ENCODE data around the gene ETV6.

ETV6 gene

DNA sequence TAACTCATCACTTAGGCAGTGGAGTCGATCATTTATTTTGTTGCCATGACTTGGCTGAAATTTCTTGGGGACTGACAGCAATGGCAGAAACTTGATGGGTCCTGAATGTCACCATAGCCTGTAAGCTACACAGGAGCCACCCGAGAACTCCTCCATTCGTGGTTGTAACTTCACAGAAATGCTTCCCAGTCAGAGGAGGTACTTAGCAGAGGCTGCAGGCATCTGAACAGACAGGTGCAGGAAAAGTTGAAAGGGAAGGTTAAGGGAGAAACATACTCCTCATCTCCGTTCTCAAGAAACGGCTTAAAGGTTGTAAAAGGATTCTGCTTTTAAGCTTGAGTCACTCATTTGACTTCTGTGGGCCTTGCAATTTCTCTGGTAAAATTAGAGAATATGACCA lies 47.7 kb downstream of the ETV6 start:
- DNase-seq = no peak

DNA sequence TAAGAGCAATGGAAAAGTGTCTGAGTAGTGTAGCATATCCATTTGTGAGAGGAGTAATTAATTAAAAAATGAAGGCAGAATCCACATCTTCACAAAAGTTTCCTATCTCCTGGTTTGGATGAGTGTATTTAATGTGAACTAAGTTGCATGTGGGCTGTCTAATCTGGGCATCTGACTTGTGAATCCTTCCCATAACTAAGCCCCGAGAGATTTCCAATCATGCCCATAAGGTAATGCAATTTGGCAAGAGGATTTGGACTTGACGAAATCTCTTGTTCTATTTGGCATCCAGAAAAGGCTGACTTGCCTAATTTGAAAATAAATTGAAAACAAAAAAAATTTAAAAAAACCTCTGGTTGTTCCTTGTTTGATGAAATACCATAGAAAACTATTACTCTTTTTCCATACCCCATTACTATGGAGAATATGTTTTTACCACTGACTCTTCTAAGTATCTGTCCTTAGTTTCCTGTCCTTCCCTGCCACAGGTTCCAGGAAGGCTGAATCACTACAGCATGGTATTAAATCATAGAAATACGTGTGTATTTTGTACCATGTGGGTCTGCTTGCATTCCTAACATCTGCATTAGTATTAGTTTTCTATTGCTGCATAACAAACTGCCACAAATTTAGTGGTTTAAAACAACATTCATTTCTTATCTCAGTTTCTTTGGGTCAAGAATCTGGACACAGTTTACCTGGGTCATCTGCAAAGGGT lies 48.4 kb downstream of the ETV6 start:
- DNase-seq = no peak

DNA sequence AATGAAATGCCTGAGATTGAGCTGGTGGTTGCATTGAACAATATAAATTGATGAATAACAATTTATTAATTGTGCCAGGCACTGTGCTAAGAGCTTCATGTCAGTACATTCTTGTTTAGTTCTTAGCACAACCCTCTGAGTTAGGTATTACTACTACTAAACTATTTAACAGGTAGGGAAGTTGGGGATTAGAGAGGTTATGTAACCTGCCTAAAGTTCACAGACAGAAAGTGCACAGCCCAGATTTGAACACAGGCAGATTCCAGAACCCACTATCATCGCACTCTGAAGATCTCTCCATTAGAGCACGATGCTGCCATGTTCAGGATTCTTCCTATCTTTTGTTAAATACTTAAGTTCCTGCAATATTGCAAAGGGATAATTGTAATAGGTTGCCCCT lies 49.3 kb downstream of the ETV6 start:
- no peak for DNase-seq

- DNase-seq = no peak
Measured at GRCh38 chr12:11701433-11701832, 52.0 kb downstream of the ETV6 start.

DNA sequence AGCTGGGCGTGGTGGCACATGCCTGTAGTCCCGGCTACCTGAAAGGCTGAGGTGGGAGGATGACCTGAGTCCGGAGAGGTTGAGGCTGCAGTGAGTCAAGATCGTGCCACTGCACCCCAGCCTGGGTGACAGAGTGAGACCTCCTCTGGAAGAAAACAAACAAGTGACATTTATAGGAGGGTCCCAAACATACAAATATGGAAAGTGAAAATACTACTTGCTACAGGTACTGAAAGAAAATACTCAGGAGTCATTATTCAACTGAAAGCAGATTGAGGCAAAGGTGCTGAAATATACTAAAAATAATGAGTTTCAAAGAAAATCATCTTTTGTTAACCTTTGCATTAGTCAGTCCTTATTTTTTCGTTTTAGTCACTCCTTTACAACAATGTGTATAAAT lies 53.5 kb downstream of the ETV6 start:
- DNase-seq = no peak

GRCh38 chr12:11703378-11703777 lies 53.9 kb downstream of the ETV6 start:
- no peak for DNase-seq

- DNase-seq = no peak
Measured at GRCh38 chr12:11704089-11704488, 54.6 kb downstream of the ETV6 start.

DNA sequence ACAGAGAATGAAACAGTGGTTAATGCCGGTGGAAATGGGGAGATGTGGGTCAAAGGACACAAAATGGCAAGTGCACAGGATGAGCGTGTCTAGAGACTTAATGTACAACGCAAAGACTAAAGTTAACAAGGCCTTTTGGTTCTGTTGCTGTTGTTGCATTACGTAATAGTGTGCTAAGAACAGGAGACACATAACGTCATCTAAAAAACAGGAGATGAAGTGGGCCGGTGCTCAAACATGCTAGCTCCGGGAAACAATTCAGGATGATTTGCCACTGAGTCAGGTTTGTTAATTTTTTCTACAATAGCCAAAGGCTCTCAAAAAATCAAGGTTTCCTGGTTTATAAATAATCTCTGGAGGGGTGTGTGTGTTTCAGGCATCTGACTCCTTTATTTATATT lies 55.5 kb downstream of the ETV6 start:
- DNase-seq = no peak

DNA sequence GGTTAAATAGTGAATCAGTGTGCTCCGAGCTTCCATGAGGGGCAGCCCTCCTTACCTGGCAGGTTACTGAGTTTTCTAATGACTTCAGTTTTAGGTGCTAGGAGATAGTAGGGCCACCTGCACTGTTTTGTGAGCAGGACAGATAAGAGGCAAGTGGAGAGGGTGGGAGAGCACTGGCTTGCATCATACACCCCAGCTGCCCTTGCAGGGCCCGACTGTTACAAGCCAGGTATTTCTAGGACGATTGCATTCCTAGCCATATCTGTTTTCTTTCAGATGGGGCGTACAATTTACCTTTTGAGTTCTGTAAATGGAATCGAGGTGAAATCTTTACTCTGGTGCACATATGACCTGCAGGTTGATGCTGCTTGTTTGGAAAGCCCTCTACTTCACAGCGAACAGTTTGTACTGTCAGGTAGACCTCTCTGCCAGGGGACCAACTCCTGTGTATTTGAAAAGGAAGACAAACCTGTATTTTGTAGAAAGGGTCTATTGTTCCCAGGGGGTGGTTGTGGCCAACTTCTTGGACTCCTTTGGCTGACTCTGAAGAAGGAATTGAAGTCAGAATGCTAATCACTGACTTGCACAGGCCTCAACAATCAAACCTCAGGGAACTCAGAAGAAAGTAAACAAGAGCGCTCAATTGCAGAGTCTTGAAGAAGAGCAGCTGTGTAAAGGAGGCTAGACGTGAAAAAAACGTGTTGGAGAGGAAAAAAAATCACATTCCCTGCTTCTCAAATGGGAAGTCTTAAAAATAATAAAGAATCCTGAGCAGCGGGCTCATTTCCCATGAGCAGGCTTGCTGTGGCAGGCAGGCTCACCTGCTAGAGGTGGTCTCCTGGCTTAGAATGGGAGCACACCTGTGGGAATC lies 57.3 kb downstream of the ETV6 start:
- no peak for DNase-seq

GRCh38 chr12:11707535-11707934 lies 58.1 kb downstream of the ETV6 start:
- no peak for DNase-seq

DNA sequence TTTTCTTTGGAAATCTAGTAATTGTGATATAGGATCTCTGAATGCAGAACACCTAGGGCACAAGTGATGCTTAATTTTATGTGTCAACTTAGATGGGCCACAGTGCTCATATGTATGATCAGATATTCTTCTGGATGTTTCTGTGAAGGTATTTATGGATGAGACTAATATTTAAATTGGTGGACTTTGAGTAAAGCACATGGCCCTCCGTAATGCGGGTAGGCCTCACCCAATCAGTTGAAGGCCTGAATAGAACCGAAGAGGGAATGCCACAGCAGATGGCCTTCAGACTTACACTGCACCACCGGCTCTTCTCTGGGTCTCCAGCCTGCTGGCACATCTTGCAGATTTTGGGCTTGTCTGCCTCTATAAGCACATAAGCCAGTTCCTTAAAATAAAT lies 60.0 kb downstream of the ETV6 start:
- DNase-seq = no peak

DNA sequence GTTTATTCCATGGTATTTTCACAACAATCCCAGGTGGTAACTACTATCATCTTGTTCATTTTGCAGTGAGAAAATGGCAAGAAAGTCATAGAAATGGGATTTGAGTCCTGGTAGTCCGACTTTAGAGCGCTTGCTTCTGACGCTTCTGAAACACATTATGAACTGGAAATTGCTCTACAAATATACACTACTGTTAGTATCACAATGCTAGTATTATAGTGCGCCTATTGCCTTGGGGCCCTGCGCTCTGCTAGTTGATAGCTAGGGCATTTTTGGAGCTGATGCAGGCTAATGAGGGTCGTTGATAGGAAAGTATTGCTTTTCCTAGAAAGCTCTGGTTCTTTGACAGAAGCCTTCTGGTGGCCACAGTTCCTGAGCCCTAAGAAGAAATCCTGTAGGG lies 61.0 kb downstream of the ETV6 start:
- DNase-seq = no peak

- no peak for DNase-seq
Measured at GRCh38 chr12:11710906-11711305, 61.4 kb downstream of the ETV6 start.

DNA sequence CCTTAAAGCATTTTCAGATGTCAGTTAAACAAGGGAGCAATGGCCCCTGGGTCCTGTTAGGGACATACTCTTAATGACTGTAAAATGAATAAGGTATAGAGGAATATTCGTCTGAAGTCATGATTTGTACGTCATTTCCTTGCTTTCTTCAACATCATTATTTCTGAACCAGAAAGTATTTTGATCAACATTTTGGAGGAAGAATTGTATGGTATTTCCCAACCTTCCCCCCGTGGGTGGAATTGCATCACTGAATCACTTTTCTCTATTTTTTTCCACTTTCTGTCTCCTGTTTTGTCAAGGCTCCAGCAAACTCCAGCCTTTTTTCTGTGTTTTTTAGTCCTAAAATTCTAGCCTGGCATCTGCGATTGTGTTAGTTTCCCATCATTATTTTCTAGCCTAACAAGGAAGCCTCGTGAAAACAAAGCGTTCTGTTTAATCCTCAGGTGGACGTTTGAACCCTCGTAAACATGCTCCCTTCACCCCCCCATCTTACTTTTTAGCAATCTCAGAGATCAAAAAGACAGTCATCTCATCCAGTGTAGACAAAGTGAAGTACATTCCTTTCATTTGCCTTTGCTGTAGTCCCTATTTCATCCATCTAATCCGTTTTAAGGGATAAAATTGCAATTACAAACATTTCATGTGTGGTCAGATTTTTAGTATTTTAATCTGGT lies 62.3 kb downstream of the ETV6 start:
- DNase-seq = no peak

- DNase-seq = no peak
Measured at GRCh38 chr12:11712491-11712890, 63.0 kb downstream of the ETV6 start.

DNA sequence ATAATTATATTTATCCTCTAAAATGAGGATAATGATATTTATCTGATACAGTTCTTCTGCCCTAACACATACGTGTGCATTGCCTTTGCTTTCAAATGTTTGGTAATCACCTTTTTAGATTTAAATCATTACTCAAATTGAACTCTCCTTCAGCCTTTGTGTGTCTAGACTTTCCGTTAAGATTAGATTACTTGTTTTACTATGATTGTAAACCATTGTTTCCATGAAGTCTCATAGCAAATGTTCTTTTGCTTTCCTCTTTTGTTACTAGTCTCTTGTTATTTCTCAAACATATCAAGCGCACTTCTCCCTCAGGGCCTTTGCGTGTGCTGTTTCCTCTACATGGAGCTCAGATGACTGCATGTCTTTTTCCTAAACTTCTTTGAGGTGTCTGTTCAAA lies 63.7 kb downstream of the ETV6 start:
- DNase-seq = no peak

- DNase-seq = no peak
Measured at GRCh38 chr12:11714626-11715025, 65.2 kb downstream of the ETV6 start.

- no peak for DNase-seq
Measured at GRCh38 chr12:11715621-11716020, 66.1 kb downstream of the ETV6 start.

GRCh38 chr12:11716794-11717518 lies 67.5 kb downstream of the ETV6 start:
- DNase-seq = no peak

GRCh38 chr12:11717519-11717961 lies 68.1 kb downstream of the ETV6 start:
- DNase-seq = no peak

- no peak for DNase-seq
Measured at GRCh38 chr12:11718105-11718504, 68.6 kb downstream of the ETV6 start.

DNA sequence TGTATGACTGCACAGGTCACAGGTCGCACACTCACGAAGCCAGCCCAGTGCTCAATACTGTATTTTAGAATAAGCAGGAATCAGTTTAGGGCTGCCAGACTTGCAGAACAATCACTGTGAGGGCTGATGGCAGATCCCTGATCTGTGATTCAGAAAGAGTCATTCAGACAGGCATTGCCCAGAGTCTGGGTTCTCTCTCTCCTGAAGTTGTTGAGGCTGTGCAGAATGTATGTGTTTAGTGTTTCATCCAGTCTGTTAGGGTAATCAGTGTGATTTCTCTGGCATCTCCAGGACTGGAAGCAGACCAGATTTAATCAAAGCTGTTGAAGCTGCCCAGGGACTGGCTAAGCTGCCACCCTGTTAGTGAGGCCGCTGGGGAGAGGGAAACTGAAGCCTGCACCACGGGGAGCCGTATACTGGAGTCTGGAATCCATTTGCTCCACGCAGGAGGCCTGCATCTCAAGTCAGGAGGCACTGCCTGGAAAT lies 69.3 kb downstream of the ETV6 start:
- no peak for DNase-seq

GRCh38 chr12:11719678-11720099 lies 70.2 kb downstream of the ETV6 start:
- DNase-seq = no peak
